Endothelial cell of umbilical vein (primary cell): ENCODE results near the gene IL6. TPM values are rescaled to one million over a fixed set of nuclear protein-coding genes. Genes with fewer than 3 reads are reported as not detected.

Experiments used
- BruUV-seq: library from RNA; stranded (reverse); fragments of 400-500 nt; replicated peaks from 2 replicates; lab custom pipeline; 2021; lab: Mats Ljungman, UMichigan
- CTCF ChIA-PET: fragments of 300-600, 350-600 bp; sonication (Branson Sonifier 250); formaldehyde crosslinking; loops from one replicate; lab custom pipeline; 2021; ENCODE audit warnings: antibody characterized with exemption, inconsistent platforms; lab: Charles Lee
- POLR2A ChIA-PET: fragments of 300-600, 350-600 bp; sonication (Branson Sonifier 250); formaldehyde crosslinking; loops from one replicate; lab custom pipeline; 2021; ENCODE audit warnings: antibody characterized with exemption, inconsistent platforms; lab: Charles Lee
- DNase-seq: peaks from one replicate; pipeline ENCODE4 v3.0.0-alpha.2; 2011; ENCODE audit warnings: low read depth, low spot score
- FAIRE-seq: peaks from 2 replicates; lab custom pipeline; 2011; peaks lifted over from hg19 to GRCh38; lab: Jason Lieb, UNC
- H2AFZ ChIP-seq: 2 replicates; pipeline ENCODE4 v1.6.0; 2012; ENCODE audit warnings: low read depth, low read length, control low read depth, inconsistent platforms
- H3K27ac ChIP-seq: 2 replicates; pipeline ENCODE4 v1.5.1; 2011; ENCODE audit warnings: low read depth, mild to moderate bottlenecking, control low read depth, low read length, moderate library complexity; ENCODE audit not compliant: insufficient read depth
- H3K27me3 ChIP-seq, 2 experiments: 2 replicates each; pipeline versions ENCODE4 v1.6.0 to v1.6.1; 2011; ENCODE audit warnings: low read length in 2 of 2, mixed read lengths in 1 of 2; ENCODE audit not compliant: control insufficient read depth in 2 of 2, insufficient read depth in 2 of 2
- H3K36me3 ChIP-seq, 2 experiments: 2 replicates in 1 of 2; 3 replicates in 1 of 2; pipeline ENCODE4 v1.5.1; 2011; ENCODE audit warnings: low read length in 2 of 2, mild to moderate bottlenecking in 1 of 2, moderate library complexity in 1 of 2; ENCODE audit not compliant: control insufficient read depth in 2 of 2, insufficient read depth in 2 of 2; ENCODE audit errors: extremely low read depth in 1 of 2
- H3K4me1 ChIP-seq: 3 replicates; pipeline ENCODE4 v1.5.1; 2011; ENCODE audit warnings: mild to moderate bottlenecking, low read length; ENCODE audit not compliant: control insufficient read depth, insufficient read depth; ENCODE audit errors: extremely low read depth
- H3K4me2 ChIP-seq: 2 replicates; pipeline ENCODE4 v1.6.1; 2011; ENCODE audit warnings: low read length, control low read depth, mixed read lengths; ENCODE audit not compliant: insufficient read depth
- H3K4me3 ChIP-seq, 3 experiments: fragments of 200-600 bp in 1 of 3; sonication (generic), shearing (Covaris generic) in 1 of 3; replicated peaks in 1 of 3; 2 replicates each; pipeline ENCODE4 v1.5.1; 2011 to 2016; ENCODE audit warnings: control low read depth in 3 of 3, low read length in 3 of 3, mild to moderate bottlenecking in 2 of 3, inconsistent platforms in 1 of 3, low read depth in 1 of 3, moderate library complexity in 1 of 3; ENCODE audit not compliant: insufficient read depth in 1 of 3
- H3K79me2 ChIP-seq: 2 replicates; pipeline ENCODE4 v1.6.0; 2012; ENCODE audit warnings: low read length, inconsistent platforms; ENCODE audit not compliant: control insufficient read depth, insufficient read depth
- H3K9ac ChIP-seq: replicated peaks from 2 replicates; pipeline ENCODE3; 2011; ENCODE audit warnings: low read length, control low read depth; ENCODE audit not compliant: insufficient read depth; ENCODE audit errors: extremely low read depth
- H3K9me1 ChIP-seq: replicated peaks from 3 replicates; pipeline ENCODE4 v1.6.0; 2011; ENCODE audit warnings: mild to moderate bottlenecking, low read length; ENCODE audit not compliant: control insufficient read depth, insufficient read depth; ENCODE audit errors: extremely low read depth
- H3K9me3 ChIP-seq: replicated peaks from 2 replicates; pipeline ENCODE4 v1.5.1; 2012; ENCODE audit warnings: low read length, inconsistent platforms; ENCODE audit not compliant: control insufficient read depth, insufficient read depth
- H4K20me1 ChIP-seq: replicated peaks from 2 replicates; pipeline ENCODE3; 2011; ENCODE audit warnings: mild to moderate bottlenecking, low read length; ENCODE audit not compliant: control insufficient read depth, insufficient read depth; ENCODE audit errors: extremely low read depth
- EZH2 ChIP-seq: IDR thresholded peaks from 2 replicates; pipeline ENCODE4 v1.6.1; 2012; ENCODE audit warnings: borderline replicate concordance, low read depth, mild to moderate bottlenecking, moderate library complexity, low read length, inconsistent platforms; ENCODE audit not compliant: severe bottlenecking
- FOS ChIP-seq: IDR thresholded peaks from 2 replicates; pipeline ENCODE4 v1.6.1; 2011; ENCODE audit warnings: mild to moderate bottlenecking, low read length, moderate library complexity, borderline replicate concordance; ENCODE audit not compliant: insufficient read depth
- GATA2 ChIP-seq: IDR thresholded peaks from 2 replicates; pipeline ENCODE4 v1.7.0; 2011; ENCODE audit warnings: low read depth, mild to moderate bottlenecking, moderate library complexity, mixed read lengths, low read length; ENCODE audit not compliant: insufficient read length, insufficient read depth
- JUN ChIP-seq: IDR thresholded peaks from 2 replicates; pipeline ENCODE4 v1.6.1; 2011; ENCODE audit warnings: borderline replicate concordance, low read depth; ENCODE audit not compliant: insufficient read length, insufficient read depth
- MYC ChIP-seq: IDR thresholded peaks from one replicate; pipeline ENCODE4 v1.6.1; 2011; ENCODE audit warnings: mild to moderate bottlenecking, low read depth, low read length
- POLR2A ChIP-seq: IDR thresholded peaks from 2 replicates; pipeline ENCODE4 v1.6.1; 2012; ENCODE audit warnings: low read depth, mild to moderate bottlenecking, control low read depth, low read length
- POLR2AphosphoS5 ChIP-seq: IDR thresholded peaks from 2 replicates; pipeline ENCODE4 v1.6.1; 2012; ENCODE audit warnings: low read depth, mild to moderate bottlenecking, control low read depth, low read length, moderate library complexity; ENCODE audit not compliant: insufficient read depth
- dilution Hi-C: fragments of 300-500 bp; cut with MboI; formaldehyde crosslinking; loops from one replicate; pipeline ENCODE4 v1.15.0; 2019; ENCODE audit warnings: low sequenced_read_pairs; ENCODE audit not compliant: extremely low pct_ligation_motif_present
- intact Hi-C: fragments of 100-400 bp; cut with micrococcal nuclease; formaldehyde crosslinking; loops from one replicate; pipeline ENCODE4 v1.10.0; 2022
- polyA plus RNA-seq, 4 experiments: library from polyadenylated mRNA; depleted of rRNA in 3 of 4; stranded (reverse) in 3 of 4; unstranded in 1 of 4; fragments of >200 nt; gene quantifications; 2 replicates each; pipeline versions ENCODE4 v1.2.1 to v1.2.3, GENCODE V29; 2011 to 2012; ENCODE audit warnings: missing spikeins in 1 of 4
- total RNA-seq: library from RNA; stranded (reverse); gene quantifications from 2 replicates; pipeline ENCODE4 v1.2.3, GENCODE V29; 2021
- TF ChIP-seq, protein P1 (sequence below), 2 donors: IDR thresholded peaks; 1 replicate in 1 of 2; 2 replicates in 1 of 2; pipeline ENCODE4 v1.5.1; 2011; ENCODE audit warnings: low read length in 2 of 2, mild to moderate bottlenecking in 2 of 2, moderate library complexity in 2 of 2, control low read depth in 1 of 2, inconsistent platforms in 1 of 2, low read depth in 1 of 2; ENCODE audit not compliant: insufficient read depth in 1 of 2; ENCODE audit errors: extremely low read depth in 1 of 2
- TF ChIP-seq, protein P2 (sequence below): IDR thresholded peaks from 2 replicates; pipeline ENCODE4 v1.6.1; 2011; ENCODE audit not compliant: insufficient read depth, insufficient read length

The IL6 gene
- total and polyA plus RNA-seq, 2 donors (not counting 3 experiments of a cell fraction or from before 2014, with no cell fraction given) = 11.0 to 16.5 TPM

DNA sequence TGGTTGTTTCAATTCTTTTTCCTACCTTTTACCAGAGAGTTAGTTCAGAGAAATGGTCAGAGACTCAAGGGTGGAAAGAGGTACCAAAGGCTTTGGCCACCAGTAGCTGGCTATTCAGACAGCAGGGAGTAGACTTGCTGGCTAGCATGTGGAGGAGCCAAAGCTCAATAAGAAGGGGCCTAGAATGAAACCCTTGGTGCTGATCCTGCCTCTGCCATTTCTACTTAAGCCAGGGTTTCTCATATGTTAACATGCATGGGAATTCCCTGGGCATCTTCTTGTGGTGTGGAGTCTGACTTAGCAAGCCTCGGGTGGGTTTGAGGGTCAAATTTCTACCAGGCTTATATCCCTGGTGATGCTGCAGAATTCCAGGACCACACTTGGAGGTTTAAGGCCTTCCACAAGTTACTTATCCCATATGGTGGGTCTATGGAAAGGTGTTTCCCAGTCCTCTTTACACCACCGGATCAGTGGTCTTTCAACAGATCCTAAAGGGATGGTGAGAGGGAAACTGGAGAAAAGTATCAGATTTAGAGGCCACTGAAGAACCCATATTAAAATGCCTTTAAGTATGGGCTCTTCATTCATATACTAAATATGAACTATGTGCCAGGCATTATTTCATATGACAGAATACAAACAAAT, 3.2 kb downstream of the IL6 start:
- DNase-seq = no peak
- ChIA-PET POLR2A (no interaction called here), CTCF (interaction anchor here (1.0 to 8.0 kb wide), 3 partner anchors 130 to 168 kb away, joined by 3 to 450 read pairs (median 6); no protein-coding TSS in a partner anchor)
- Histone ChIP-seq H3K27me3 (no peaks in the 10 kb centered on the region), H3K4me1 (peaks cover 38% of the 10 kb centered on the region), H3K9ac (no peak overlapping the region), H3K36me3 (peaks cover 5 to 9% of the 10 kb centered on the region in 2 experiments), H3K27ac (no peak overlapping the region), H3K79me2 (peaks cover 21% of the 10 kb centered on the region), H3K4me2 (no peak overlapping the region), H3K4me3 (no peak overlapping the region), H4K20me1 (no peaks in the 10 kb centered on the region), H3K9me1 (no peaks in the 10 kb centered on the region), H3K9me3 (no peaks in the 10 kb centered on the region), H2AFZ (no peak overlapping the region)
- no TSS peak for BruUV-seq
- no peak for TF ChIP-seq JUN
- TF ChIP-seq GATA2 = no peak
- TF ChIP-seq FOS = no peak
- TF ChIP-seq, protein P1, sequence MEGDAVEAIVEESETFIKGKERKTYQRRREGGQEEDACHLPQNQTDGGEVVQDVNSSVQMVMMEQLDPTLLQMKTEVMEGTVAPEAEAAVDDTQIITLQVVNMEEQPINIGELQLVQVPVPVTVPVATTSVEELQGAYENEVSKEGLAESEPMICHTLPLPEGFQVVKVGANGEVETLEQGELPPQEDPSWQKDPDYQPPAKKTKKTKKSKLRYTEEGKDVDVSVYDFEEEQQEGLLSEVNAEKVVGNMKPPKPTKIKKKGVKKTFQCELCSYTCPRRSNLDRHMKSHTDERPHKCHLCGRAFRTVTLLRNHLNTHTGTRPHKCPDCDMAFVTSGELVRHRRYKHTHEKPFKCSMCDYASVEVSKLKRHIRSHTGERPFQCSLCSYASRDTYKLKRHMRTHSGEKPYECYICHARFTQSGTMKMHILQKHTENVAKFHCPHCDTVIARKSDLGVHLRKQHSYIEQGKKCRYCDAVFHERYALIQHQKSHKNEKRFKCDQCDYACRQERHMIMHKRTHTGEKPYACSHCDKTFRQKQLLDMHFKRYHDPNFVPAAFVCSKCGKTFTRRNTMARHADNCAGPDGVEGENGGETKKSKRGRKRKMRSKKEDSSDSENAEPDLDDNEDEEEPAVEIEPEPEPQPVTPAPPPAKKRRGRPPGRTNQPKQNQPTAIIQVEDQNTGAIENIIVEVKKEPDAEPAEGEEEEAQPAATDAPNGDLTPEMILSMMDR (IDR thresholded peaks at IDR 0.05; ENCODE audit: extremely low read depth in 1 of 2, insufficient read depth in 1 of 2, low read depth in 1 of 2, low read length in 2 of 2) = no peak
- TF ChIP-seq, protein P2, sequence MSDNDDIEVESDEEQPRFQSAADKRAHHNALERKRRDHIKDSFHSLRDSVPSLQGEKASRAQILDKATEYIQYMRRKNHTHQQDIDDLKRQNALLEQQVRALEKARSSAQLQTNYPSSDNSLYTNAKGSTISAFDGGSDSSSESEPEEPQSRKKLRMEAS = no peak
- TF ChIP-seq MYC = no peak
- TF ChIP-seq POLR2AphosphoS5 = no peak
- TF ChIP-seq EZH2 = no peak
- no peak for TF ChIP-seq POLR2A
- intact Hi-C loops = no loop called here
- dilution Hi-C loops = loop anchor here (25.0 kb wide), 1 partner anchor 168 kb away; no protein-coding TSS in a partner anchor
- FAIRE-seq = no peak
